Gastrocnemius medialis (tissue), 4 donors: ENCODE measurements around the gene ADCYAP1R1.

Experiments
- POLR2A ChIP-seq, 2 donors: fragments of 450-650 bp; IDR thresholded peaks; one replicate each; pipeline ENCODE4 v1.6.1; 2017; ENCODE audit warnings: antibody characterized with exemption in 2 of 2, mild to moderate bottlenecking in 2 of 2, moderate library complexity in 2 of 2
- TF ChIP-seq, protein P1 (sequence below), 5 experiments: fragments of 450-650 bp in 3 of 5; fragments of 200-600 bp in 2 of 5; sonication (generic) in 2 of 5; IDR thresholded peaks in 4 of 5; conservative IDR thresholded peaks in 1 of 5; 1 replicate in 4 of 5; 2 replicates in 1 of 5; pipeline ENCODE4 v1.5.1; 2016 to 2019; ENCODE audit warnings: antibody characterized with exemption in 5 of 5, mild to moderate bottlenecking in 3 of 5, moderate library complexity in 3 of 5

DNA sequence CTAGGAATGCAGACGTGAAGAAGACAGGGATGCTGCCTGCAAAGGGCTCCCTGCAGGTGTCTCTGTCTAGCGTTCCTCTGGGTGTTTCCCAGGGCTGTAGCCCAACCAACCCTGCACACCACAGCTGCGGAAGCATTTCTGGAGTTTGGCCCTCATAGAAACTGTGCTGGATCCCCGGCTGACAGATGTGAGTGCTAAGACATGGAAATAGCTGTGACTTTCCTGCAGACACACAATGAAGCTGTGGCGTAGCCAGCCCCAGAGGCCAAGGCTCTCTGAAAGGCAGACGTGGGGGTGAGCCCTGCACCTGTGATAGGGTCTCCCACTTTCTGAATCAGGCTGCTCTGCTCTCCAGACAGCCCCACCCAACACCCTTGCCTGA, 44.8 kb downstream of the ADCYAP1R1 start:
- TF ChIP-seq, protein P1, sequence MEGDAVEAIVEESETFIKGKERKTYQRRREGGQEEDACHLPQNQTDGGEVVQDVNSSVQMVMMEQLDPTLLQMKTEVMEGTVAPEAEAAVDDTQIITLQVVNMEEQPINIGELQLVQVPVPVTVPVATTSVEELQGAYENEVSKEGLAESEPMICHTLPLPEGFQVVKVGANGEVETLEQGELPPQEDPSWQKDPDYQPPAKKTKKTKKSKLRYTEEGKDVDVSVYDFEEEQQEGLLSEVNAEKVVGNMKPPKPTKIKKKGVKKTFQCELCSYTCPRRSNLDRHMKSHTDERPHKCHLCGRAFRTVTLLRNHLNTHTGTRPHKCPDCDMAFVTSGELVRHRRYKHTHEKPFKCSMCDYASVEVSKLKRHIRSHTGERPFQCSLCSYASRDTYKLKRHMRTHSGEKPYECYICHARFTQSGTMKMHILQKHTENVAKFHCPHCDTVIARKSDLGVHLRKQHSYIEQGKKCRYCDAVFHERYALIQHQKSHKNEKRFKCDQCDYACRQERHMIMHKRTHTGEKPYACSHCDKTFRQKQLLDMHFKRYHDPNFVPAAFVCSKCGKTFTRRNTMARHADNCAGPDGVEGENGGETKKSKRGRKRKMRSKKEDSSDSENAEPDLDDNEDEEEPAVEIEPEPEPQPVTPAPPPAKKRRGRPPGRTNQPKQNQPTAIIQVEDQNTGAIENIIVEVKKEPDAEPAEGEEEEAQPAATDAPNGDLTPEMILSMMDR (IDR thresholded peaks at IDR 0.05 in 4 of 5, conservative IDR thresholded peaks at IDR 0.05 in 1 of 5) = no peak
- no peak for TF ChIP-seq POLR2A (IDR thresholded peaks at IDR 0.05)
